NCI-H128 (cell line): Measurements from ENCODE around the gene SLC41A3.

ENCODE experiments used
- DNase-seq: peaks from one replicate; lab custom pipeline; 2025; ENCODE audit not compliant: unreplicated experiment; lab: John Stamatoyannopoulos, UW

SLC41A3 gene

GRCh38 chr3:126029241-126029640, 54.7 kb downstream of the SLC41A3 start:
- no peak for DNase-seq

GRCh38 chr3:126028096-126028495, 55.8 kb downstream of the SLC41A3 start:
- no peak for DNase-seq

- no peak for DNase-seq
Observed at GRCh38 chr3:126026761-126027160, 57.2 kb downstream of the SLC41A3 start.

DNA sequence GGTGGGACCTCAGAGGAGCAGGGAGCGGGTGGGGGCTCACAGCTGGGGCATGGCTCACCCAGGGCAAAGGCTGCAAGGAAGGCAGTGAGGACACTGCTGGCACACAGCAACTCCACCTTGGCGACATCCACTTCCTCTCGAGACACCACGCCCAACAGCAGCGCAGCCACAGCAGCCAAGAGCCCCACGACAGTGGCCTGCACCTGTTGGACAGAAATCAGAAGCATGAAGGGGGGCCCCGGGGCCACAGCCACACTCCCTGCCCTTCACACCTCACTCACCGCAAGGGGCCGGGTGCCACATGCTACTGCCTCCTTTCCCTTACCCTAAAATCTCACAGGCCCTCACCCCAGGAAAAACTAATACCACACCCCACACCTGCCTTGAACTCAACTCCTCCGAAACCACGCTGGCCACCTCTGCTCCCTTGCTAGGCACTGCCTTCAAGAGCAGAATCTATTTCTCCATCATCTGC, 57.6 kb downstream of the SLC41A3 start:
- DNase-seq = no peak

DNA sequence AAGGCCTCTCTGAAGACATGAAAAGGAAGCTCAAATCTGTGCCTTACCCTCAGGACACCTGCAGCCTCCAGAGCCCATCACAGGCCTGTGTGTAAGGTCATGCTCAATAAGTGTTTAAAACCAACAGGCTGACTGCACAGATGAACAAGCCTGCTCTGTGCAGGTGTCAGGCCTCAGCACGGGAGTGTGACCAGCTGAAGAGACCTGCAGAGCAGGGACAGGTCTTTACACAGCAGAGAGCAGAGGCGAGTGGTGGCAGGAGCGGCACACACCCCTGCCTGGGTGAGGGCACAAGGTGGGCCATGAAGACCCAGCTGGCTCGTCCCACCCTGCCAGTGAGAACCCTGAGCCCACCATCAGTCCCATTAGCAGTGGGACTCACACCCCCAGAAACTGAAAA, 58.1 kb downstream of the SLC41A3 start:
- DNase-seq = no peak

GRCh38 chr3:126025116-126025729, 58.7 kb downstream of the SLC41A3 start:
- no peak for DNase-seq

GRCh38 chr3:126024049-126024854, 59.7 kb downstream of the SLC41A3 start:
- DNase-seq = no peak

GRCh38 chr3:126023390-126023789, 60.5 kb downstream of the SLC41A3 start:
- DNase-seq = no peak

GRCh38 chr3:126022741-126023359, 61.1 kb downstream of the SLC41A3 start:
- no peak for DNase-seq

- DNase-seq = no peak
Observed at GRCh38 chr3:126021702-126022101, 62.2 kb downstream of the SLC41A3 start.

- DNase-seq = no peak
Observed at GRCh38 chr3:126021224-126021623, 62.7 kb downstream of the SLC41A3 start.

DNA sequence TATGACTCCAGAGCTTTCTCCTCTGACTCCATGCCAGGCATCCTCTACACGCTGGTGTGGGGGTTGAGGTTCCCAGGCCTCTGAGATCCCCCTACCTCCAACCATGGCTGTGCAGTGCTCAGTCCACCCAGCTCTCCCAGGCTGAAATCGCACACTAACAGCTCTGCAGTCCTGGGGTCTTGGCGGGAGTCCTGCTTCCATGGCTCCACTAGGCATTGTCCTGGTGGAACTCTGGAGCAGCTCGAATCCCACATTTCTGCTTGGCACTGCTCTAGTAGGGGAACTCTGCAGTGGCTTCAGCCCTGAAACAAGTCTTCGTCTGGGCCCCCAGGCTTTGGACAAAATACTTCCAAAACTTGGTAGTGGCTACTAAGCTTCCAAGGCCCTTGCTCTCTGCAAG, 64.2 kb downstream of the SLC41A3 start:
- no peak for DNase-seq

DNA sequence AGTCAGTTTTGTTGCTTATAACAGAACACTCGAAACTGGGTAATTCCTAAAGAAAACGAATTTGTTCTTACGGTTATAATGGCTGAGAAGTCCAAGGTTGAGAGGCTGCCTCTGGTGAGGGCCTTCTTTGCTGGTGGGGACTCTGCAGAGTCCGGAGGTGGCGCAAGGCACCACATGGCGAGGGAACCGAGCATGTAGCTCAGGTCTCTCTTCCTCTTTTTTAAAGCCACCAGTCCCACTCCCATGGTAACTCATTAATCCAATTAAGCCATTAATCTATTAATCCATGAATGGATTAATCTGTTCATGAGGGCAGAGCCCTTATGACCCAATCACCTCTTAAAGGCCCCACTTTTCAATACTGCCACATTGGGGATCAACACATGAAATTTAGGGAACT, 64.9 kb downstream of the SLC41A3 start:
- no peak for DNase-seq

DNA sequence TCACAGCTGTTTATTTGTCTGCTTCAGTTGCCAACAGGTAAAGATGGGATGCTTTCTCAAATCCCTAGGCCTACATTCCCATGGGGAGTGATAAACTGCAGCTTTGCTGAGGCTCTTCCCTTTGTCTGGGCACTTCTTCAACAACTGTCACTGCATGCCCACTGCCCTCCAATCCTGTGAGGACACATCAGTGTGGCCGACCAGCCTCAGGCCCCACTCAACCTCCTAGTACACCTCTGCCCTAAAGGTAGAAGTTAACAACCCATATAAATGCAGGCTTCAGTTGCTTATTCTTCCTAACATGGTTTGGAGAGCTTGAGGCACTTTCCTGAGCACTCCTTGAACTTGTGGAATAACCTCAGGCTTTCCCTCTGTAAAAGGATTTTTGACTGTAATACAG, 65.4 kb downstream of the SLC41A3 start:
- DNase-seq = no peak

DNA sequence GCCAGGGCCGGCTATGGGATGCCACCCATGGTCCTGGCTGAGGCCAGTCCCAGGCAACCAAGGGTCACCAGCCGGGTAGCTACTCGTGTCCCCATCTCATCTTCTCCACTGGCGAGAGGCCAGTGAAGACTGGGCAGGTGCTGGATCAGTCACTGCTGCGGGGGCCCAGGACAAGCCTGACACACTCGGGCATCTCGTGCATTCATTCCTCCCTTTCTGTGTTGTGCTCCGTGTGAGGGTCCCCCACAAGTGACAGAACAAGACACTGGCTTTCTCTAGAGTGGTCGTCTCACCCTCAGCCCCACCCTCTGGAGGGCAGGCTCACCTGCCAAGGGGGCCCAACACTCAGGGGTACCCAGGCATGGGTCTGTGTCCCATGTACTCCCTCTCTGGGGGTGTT, 66.6 kb downstream of the SLC41A3 start:
- DNase-seq = no peak

DNA sequence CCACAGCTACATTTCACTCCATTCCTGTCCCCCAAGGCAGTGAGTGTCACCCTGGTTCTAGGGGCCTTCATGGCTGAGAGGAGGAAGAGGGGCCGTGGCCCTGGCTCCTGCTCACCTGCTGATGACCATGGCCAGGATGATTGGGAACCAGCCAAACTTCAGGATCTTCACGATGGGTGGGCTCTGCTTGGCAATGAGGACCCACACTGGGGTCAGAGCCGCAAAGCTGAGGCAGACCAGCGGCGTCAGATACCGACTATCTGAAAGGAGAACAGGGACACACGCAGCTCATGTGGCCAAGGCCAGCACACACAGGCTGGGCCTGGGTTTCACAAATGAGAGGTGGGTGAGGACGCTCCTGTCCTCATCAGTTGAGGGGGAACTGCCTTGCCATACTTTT, 67.3 kb downstream of the SLC41A3 start:
- no peak for DNase-seq

- no peak for DNase-seq
Observed at GRCh38 chr3:126015075-126015474, 68.8 kb downstream of the SLC41A3 start.

DNA sequence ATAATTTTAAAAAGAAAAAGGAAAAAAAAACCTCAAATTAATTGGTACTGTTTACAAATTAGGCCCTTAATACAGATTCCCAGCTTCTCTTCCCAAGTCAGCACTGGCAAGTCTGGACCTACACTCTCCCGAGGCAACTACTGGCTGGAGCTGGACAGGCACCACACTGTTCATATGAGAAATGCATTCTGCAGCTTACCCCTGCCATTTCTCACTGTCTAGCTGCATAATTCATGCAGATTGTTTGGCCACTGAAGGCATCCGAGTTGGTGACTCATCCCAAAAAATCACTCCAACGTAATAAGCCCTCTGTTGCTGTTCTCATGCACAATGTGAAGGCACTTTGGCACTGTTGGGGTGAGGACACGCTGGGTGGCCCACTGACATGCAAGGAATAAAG, 69.7 kb downstream of the SLC41A3 start:
- DNase-seq = no peak

DNA sequence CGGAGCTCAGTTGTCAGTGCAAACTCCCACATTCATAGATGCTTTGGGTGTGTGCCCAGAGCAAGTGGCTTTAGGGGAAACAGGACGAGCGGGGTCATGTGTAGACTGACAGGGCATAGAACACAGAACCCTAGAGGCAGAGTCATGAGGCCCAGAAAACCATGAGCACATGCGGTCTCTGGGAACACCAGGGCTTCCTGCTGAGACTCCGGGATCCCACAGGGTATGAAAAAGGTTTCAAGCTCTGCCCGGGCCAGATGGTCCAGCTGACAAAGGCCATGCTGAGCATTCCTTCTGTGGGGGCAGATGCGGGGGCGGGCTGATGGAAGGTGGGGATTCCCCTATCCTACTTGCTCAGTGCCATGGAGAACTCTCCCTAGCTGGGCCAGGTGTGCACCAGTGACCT, 70.2 kb downstream of the SLC41A3 start:
- DNase-seq = no peak

- no peak for DNase-seq
Observed at GRCh38 chr3:126009181-126009580, 74.7 kb downstream of the SLC41A3 start.

- DNase-seq = no peak
Observed at GRCh38 chr3:126008219-126008618, 75.7 kb downstream of the SLC41A3 start.

GRCh38 chr3:126005951-126006350, 78.0 kb downstream of the SLC41A3 start:
- no peak for DNase-seq
